AG10803 (cell line): ENCODE data around the gene ADAM12.
A peak's percentile ranks its signal among the peaks of the same experiment; 100 is the strongest.

Experiments used
- DNase-seq: peaks from one replicate; pipeline ENCODE4 v3.0.0; 2010; ENCODE audit warnings: low read depth
- H3K4me3 ChIP-seq: 2 replicates; pipeline ENCODE4 v1.5.1; 2011; ENCODE audit warnings: mild to moderate bottlenecking, low read length, control low read depth
- TF ChIP-seq, protein P1 (sequence below): conservative IDR thresholded peaks from 2 replicates; pipeline ENCODE4 v1.5.1; 2011; ENCODE audit warnings: mild to moderate bottlenecking, low read length, control low read depth, inconsistent platforms

The ADAM12 gene

DNA sequence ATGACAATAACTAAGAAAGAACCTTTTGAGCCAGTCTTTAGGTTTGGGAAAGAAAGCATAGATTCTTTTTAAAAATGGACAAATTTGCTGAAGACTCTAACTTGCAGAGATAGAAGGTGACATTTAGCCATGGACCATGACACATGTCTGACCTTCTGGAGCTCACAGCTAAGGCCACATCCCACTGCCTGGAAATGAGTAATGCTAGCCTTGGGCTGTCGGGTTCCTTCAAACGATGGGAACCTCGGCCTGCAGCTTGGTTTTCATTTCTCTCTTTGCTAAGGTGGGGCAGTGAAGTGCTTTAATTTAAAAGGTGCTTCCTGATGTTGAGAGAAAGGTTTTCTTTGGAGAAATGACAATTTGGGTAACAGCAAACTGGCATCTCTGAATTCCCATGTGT, 268.7 kb downstream of the ADAM12 start:
- no peak for DNase-seq
- no peak overlapping the region for H3K4me3 ChIP-seq
- TF ChIP-seq, protein P1, sequence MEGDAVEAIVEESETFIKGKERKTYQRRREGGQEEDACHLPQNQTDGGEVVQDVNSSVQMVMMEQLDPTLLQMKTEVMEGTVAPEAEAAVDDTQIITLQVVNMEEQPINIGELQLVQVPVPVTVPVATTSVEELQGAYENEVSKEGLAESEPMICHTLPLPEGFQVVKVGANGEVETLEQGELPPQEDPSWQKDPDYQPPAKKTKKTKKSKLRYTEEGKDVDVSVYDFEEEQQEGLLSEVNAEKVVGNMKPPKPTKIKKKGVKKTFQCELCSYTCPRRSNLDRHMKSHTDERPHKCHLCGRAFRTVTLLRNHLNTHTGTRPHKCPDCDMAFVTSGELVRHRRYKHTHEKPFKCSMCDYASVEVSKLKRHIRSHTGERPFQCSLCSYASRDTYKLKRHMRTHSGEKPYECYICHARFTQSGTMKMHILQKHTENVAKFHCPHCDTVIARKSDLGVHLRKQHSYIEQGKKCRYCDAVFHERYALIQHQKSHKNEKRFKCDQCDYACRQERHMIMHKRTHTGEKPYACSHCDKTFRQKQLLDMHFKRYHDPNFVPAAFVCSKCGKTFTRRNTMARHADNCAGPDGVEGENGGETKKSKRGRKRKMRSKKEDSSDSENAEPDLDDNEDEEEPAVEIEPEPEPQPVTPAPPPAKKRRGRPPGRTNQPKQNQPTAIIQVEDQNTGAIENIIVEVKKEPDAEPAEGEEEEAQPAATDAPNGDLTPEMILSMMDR, result no peak

DNA sequence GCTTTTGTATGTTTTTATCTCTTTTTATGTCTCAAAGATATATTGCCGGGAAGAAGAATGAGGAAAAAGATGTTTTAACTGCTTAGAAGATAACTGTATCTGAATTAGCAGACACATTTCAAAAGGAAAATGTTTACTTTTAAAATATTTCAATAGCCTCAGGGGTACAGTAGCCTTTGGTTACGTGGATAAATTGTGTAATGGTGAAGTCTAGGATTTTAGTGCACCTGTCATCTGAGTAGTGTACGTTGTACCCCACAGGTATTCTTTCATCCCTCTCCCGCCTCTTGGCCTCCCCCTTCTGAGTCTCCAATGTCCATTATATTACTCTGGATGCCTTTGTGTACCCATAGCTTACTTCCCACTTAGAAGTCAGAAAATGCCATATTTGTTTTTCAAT, 269.8 kb downstream of the ADAM12 start:
- no peak for DNase-seq
- TF ChIP-seq, protein P1, result no peak
- no peak overlapping the region for H3K4me3 ChIP-seq

DNA sequence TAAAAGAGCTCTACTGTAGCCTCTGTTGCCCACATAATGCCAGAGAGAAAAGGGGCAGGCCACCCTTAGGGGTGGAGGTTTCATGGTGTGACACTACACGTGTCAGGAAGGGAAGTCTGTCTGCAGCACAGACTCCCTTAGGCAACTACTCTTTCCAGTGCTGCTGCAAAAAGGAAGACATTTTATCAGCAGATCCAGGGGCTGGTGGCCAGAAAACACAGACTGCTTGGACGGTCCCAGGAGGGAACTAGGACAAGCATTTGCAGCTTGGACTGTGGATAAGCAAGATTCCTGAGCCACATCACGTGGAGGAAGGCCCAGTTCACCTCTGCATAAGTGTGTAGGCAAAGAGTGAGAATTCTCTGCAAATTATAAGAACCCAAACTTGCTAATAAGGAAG, 271.1 kb downstream of the ADAM12 start:
- DNase-seq, result no peak
- no peak overlapping the region for H3K4me3 ChIP-seq
- TF ChIP-seq, protein P1, result no peak

DNA sequence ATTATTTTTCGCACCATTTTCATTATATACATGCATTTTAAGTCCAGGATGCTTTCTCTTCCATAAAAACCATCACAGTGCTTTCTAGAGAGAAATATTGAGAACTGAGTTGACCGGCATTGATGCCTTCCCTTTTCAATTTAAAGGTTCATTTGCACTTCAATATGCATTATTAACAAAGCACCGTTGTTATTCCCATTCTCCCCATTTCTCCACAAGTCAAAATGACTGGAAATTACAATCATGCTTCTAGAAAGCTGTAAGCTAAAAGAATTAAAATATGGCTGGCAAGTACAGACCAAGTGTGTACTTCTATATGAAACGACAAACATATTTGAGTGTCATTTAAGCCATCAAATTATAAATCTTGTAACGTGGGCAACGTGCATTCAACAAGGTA, 272.4 kb downstream of the ADAM12 start:
- TF ChIP-seq, protein P1, result no peak
- H3K4me3 ChIP-seq, result no peak overlapping the region
- DNase-seq, result no peak

DNA sequence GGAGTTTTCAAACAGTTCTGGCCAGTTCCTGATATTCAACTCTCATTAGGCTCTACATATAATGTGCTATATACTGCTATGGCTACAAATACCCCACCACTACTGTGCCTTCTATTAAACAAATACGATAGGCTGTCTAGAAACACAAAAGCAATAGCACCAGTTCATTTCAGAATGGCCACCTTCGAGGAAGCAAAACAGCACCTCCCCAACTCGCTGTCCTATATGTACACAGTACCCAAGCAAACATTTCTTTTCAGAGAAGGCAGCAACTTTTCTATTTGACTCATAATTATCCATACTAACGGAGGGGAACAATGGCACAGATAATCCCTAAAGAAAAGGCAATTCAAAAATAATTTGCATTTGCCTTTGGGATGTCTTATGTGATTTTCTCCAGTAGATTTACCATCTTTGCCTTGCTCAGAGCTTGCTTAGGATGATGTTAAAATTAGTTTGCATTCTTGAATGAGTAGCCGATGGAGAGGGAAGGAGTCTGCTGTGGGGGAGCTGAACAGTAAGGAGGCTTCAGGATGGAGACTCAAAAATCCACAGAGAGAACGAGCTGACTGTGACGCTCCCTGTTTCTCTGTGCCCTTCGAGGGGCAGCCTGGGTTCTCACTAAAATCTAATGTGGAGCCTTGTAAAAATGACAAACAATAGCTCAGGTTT, 273.3 kb downstream of the ADAM12 start:
- TF ChIP-seq, protein P1, result no peak
- no peak overlapping the region for H3K4me3 ChIP-seq
- DNase-seq, result no peak

DNA sequence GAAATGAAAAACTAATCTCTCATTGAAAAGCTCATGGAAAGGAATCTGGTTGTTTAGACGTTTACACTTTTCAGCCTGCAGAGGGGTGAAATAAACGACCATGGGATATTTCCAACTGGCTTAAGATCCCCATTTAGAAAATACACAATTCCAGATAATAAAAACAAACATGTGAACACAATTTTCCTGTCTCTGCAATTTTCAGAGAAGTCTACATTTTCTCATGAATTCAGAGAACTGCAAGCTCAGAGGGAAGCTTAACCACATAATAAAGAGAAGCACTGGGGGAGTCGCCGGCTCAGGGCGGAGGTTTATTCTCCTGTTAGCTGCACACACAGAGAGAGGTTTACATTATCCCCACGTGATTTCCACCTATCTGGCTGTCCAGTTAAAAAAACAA, 276.8 kb downstream of the ADAM12 start:
- DNase-seq, result no peak
- TF ChIP-seq, protein P1, result no peak
- H3K4me3 ChIP-seq, result no peak overlapping the region

DNA sequence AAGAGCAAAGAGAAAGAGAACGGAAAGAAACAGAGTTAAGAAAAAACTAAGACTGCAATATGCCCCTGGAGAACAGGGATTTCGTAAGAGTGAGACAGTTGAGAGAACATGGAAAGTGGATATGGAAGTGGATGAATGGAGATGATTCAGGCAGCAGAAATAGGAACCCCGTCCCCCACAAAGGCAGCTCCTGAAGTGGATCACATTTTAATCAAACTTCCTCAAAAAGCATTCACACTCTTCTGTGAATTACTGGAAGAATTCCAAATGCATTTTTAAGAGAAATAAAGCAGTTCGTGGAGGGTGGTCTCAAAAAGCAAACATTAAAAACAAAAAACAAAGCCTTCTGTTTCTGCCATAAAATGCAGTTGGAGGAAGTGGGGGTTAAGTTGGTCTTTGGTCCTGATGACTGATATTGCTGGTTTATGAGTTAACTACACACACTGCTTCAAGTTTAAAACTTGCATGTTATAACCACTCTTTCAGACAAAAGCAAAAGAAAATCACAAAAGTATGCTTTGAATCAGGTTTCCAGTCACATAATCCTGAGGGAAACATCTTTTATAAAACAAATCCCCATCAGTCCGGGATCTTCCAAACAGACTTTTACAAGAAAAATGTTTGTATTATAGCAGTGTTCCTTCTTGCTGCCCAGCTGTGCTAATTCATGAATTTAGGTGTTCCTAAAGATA, 277.6 kb downstream of the ADAM12 start:
- no peak overlapping the region for H3K4me3 ChIP-seq
- DNase-seq, result peak; percentile 43
- TF ChIP-seq, protein P1, result no peak
